Bronchial epithelial cell (primary cell): ENCODE measurements around the gene RHBDF2. TPM values are rescaled to one million over a fixed set of nuclear protein-coding genes. Genes with fewer than 3 reads are reported as not detected.
A peak's percentile ranks its signal among the peaks of the same experiment; 100 is the strongest.

Experiments used
- DNase-seq: peaks from one replicate; pipeline ENCODE4 v3.0.0-alpha.2; 2010; ENCODE audit warnings: low read depth
- FAIRE-seq: peaks from 2 replicates; lab custom pipeline; 2011; peaks lifted over from hg19 to GRCh38; lab: Jason Lieb, UNC
- H3K27me3 ChIP-seq: 2 replicates; pipeline ENCODE4 v1.5.1; 2011; ENCODE audit warnings: low read length; ENCODE audit not compliant: control insufficient read depth, insufficient read depth
- H3K36me3 ChIP-seq: 2 replicates; pipeline ENCODE4 v1.5.1; 2011; ENCODE audit warnings: low read length; ENCODE audit not compliant: control insufficient read depth, insufficient read depth
- H3K4me3 ChIP-seq: 2 replicates; pipeline ENCODE4 v1.5.1; 2011; ENCODE audit warnings: mild to moderate bottlenecking, low read depth, low read length, control low read depth
- total RNA-seq: library from RNA; depleted of rRNA; stranded (reverse); fragments of >200 nt; gene quantifications from 2 replicates; pipeline ENCODE4 v1.2.1, GENCODE V29; 2014
- TF ChIP-seq, protein P1 (sequence below): IDR thresholded peaks from 2 replicates; pipeline ENCODE4 v1.5.1; 2011; ENCODE audit warnings: mild to moderate bottlenecking, moderate library complexity, low read length, control low read depth, inconsistent platforms; ENCODE audit not compliant: insufficient read depth, severe bottlenecking

The RHBDF2 gene
- total RNA-seq, 1 donor from 2014 or later = 10.8 TPM

DNA sequence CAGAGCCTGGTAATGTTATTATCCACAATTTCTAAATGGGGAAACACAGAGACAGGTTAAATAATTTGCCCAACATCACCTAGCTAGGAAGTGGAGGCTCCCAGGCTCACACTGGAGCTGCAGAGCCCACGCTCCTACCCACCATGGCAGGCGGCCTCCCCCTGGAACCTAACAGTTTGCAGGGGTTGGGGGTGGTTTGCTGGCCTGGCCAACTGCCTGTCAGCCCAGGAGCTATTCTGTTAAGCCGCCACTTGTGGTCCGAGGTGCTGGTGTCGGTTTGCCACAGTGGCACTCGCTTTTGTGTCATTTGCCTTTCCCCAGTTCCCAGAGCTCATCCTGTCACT, 42.2 kb upstream of the RHBDF2 start:
- no peaks in the 10 kb centered on the region for H3K27me3 ChIP-seq
- no peak overlapping the region for H3K4me3 ChIP-seq
- DNase-seq (no peak), FAIRE-seq (no peak)
- H3K36me3 ChIP-seq = peaks cover 1% of the 10 kb centered on the region
- TF ChIP-seq, protein P1, sequence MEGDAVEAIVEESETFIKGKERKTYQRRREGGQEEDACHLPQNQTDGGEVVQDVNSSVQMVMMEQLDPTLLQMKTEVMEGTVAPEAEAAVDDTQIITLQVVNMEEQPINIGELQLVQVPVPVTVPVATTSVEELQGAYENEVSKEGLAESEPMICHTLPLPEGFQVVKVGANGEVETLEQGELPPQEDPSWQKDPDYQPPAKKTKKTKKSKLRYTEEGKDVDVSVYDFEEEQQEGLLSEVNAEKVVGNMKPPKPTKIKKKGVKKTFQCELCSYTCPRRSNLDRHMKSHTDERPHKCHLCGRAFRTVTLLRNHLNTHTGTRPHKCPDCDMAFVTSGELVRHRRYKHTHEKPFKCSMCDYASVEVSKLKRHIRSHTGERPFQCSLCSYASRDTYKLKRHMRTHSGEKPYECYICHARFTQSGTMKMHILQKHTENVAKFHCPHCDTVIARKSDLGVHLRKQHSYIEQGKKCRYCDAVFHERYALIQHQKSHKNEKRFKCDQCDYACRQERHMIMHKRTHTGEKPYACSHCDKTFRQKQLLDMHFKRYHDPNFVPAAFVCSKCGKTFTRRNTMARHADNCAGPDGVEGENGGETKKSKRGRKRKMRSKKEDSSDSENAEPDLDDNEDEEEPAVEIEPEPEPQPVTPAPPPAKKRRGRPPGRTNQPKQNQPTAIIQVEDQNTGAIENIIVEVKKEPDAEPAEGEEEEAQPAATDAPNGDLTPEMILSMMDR = no peak

DNA sequence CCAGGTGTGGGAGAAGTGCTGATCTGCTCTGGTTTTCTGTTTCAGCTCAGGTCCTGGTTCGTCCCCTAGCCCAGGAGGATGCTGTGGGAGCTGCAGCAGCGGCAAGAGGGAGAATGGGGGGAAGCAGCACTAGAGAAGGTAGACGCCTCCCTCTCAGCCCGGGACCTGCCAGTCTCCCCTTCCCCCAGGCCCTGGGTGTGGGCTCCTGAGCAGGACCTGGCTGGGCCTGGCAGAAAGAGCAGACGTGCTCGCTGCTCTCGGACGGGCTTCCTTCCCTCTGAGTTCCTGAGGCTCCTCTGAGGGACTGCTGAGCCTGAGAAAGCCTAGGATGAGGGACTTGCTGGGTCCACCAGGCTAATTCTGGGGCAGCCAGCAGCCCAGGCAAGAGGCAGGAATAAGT, 41.8 kb upstream of the RHBDF2 start:
- H3K27me3 ChIP-seq = no peaks in the 10 kb centered on the region
- H3K36me3 ChIP-seq = peaks cover 1% of the 10 kb centered on the region
- no peak overlapping the region for H3K4me3 ChIP-seq
- TF ChIP-seq, protein P1 = no peak
- no peak for FAIRE-seq
- no peak for DNase-seq

DNA sequence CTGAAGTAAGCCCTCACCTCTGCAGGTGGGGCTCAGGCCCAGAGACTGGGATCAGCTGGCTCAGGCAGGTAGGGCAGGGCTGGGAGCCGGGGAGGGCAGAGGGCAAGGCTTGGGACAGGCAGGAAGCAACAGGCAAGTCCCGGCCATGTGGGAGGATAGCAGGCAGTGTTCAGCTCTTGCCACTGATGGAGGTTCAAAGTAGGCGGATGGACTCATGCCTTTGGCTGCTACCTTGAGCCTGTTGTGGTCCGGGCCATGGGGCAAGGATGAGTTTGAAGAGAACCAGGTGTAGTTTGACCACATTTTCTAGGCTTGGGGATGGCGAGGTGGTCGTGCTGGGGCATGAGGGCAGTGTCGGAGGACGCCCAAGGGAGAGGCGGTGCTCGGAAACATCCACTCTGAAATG, 41.3 kb upstream of the RHBDF2 start:
- H3K36me3 ChIP-seq = peaks cover 1% of the 10 kb centered on the region
- FAIRE-seq (no peak), DNase-seq (no peak)
- H3K4me3 ChIP-seq = no peak overlapping the region
- TF ChIP-seq, protein P1 = no peak
- H3K27me3 ChIP-seq = no peaks in the 10 kb centered on the region

DNA sequence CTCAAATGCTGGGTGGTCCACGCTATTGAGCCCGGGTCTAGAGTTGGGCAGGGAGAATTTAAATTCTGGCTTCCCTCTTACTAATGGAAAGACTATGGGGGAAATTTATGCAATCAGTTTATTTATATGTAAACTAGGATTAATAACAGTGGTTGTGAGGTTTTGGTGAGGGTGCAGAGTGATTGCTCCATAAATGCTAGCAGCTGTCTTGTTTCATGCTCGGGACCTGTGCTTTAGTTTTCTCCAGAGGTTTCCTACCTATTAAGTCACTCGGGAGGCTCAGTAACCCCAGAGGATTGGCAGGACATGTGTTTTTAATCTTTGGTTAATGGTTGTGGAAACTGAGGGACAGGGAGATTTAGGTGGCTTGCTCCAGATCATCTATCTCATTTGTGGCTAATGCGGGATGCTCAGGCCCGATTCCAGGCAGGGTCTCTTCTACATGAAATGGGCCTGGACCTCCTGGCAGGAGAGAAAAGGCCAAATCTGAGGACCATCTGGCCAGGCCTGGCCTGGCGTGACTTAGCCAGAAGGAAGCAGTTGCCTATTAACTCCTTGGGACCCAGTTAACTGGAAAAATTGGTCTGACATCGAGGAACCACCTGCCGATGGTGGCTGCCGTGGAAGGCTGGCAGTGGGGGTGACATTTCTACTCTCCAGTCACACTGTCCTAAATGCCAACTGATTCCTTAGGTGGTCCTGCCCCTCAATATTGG, 40.7 kb upstream of the RHBDF2 start:
- DNase-seq (no peak), FAIRE-seq (peak; percentile 84)
- Histone ChIP-seq H3K36me3 (peaks cover 1% of the 10 kb centered on the region), H3K4me3 (no peak overlapping the region), H3K27me3 (no peaks in the 10 kb centered on the region)
- TF ChIP-seq, protein P1 = no peak

DNA sequence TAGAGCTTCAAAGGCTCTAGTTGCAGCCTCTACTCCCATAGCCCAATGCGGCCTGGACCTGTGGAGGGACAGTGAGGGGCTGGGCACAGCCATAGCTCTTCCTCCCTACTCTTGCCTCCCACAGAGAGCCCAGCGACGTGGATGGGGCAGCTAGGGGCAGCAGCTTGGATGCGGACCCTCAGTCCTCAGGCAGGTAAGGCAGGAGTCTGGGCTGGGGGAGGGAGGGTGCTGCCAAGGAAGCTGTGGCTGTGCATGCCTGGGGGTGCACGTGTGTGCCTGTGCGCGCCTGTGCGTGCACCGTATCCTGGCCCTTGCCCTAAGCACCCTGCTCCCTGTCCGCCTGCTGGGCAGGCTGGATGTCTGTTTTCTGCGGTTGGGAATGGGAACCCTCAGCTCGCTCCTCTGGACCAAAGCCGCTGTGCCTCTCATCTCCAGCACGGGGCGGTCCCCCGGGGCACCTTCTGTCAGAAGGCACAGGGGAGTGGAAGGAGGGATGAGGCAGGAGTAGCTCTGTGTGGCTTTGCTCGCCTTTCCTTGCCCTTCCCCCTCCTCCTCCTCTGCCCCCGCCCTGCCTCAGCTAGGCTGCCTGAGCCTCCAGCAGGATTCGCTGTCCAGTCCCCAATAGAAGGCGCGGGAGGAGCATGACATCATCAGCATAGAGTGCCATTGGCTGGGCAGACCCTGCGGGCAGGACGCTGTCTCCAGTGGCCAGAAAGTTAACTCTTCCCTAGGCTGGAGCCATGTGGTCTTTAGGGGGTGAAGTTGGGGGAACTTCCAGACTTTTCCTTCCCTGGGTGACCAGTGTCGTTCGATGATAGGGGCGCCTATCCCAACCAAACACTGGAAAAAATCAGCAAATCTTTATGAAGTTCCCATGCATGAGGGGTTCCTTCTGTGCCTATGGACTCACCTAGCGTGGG, 39.4 kb upstream of the RHBDF2 start:
- TF ChIP-seq, protein P1 = peak; percentile 23
- H3K36me3 ChIP-seq = no peaks in the 10 kb centered on the region
- DNase-seq (peak; percentile 93), FAIRE-seq (peak; percentile 73)
- H3K4me3 ChIP-seq = peak overlapping the region; percentile 8
- H3K27me3 ChIP-seq = no peaks in the 10 kb centered on the region
